Retinal pigment epithelial cell (primary cell): ENCODE measurements around the gene DAB2.

ENCODE experiments used
- DNase-seq: peaks from one replicate; pipeline ENCODE4 v3.0.0-alpha.2; 2010; ENCODE audit warnings: low read depth
- H3K4me3 ChIP-seq: 2 replicates; pipeline ENCODE4 v1.5.1; 2011; ENCODE audit warnings: mild to moderate bottlenecking, low read length, control low read depth, moderate library complexity
- CTCF ChIP-seq: conservative IDR thresholded peaks from 2 replicates; pipeline ENCODE4 v1.5.1; 2011; ENCODE audit warnings: low read depth, low read length, control low read depth, inconsistent platforms

DAB2 gene

GRCh38 chr5:39448506-39449128 lies 23.8 kb upstream of the DAB2 start:
- no peak overlapping the region for H3K4me3 ChIP-seq
- no peak for TF ChIP-seq CTCF
- no peak for DNase-seq

GRCh38 chr5:39447968-39448367 lies 23.2 kb upstream of the DAB2 start:
- DNase-seq = no peak
- no peak for TF ChIP-seq CTCF
- no peak overlapping the region for H3K4me3 ChIP-seq

- no peak for DNase-seq
- no peak for TF ChIP-seq CTCF
- no peak overlapping the region for H3K4me3 ChIP-seq
Measured at GRCh38 chr5:39447059-39447458, 22.3 kb upstream of the DAB2 start.

- no peak overlapping the region for H3K4me3 ChIP-seq
- no peak for TF ChIP-seq CTCF
Measured at GRCh38 chr5:39446231-39446630, 21.5 kb upstream of the DAB2 start.

GRCh38 chr5:39443911-39444310 lies 19.1 kb upstream of the DAB2 start:
- TF ChIP-seq CTCF = no peak
- DNase-seq = no peak
- H3K4me3 ChIP-seq = no peak overlapping the region

More at GRCh38 chr5:39446231-39446630, 21.5 kb upstream of the DAB2 start:
- no peak for DNase-seq

- TF ChIP-seq CTCF = no peak
- DNase-seq = no peak
- no peak overlapping the region for H3K4me3 ChIP-seq
Measured at GRCh38 chr5:39442991-39443390, 18.2 kb upstream of the DAB2 start.

- DNase-seq = no peak
- no peak for TF ChIP-seq CTCF
- no peak overlapping the region for H3K4me3 ChIP-seq
Measured at GRCh38 chr5:39441838-39442237, 17.1 kb upstream of the DAB2 start.
